Naive thymus-derived CD4-positive, alpha-beta T cell (primary cell): ENCODE data around the gene CNTN5. TPM values are rescaled to one million over a fixed set of nuclear protein-coding genes. Genes with fewer than 3 reads are reported as not detected.

Experiments used
- ATAC-seq: fragments of 150-1000 bp; cut with Tn5 transposase; 2 replicates; pipeline ENCODE4 v1.10.0; 2021; ENCODE audit warnings: mild to moderate bottlenecking, moderate library complexity
- CTCF ChIA-PET: fragments of 350-600 bp; sonication (Branson Sonifier 250); formaldehyde crosslinking; loops from one replicate; lab custom pipeline; 2021; ENCODE audit warnings: antibody characterized with exemption; lab: Charles Lee
- POLR2A ChIA-PET: fragments of 350-600 bp; sonication (Branson Sonifier 250); formaldehyde crosslinking; loops from one replicate; lab custom pipeline; 2021; ENCODE audit warnings: antibody characterized with exemption, inconsistent platforms; lab: Charles Lee
- DNase-seq, 9 donors: peaks; one replicate each; pipeline versions ENCODE4 v3.0.0 to v3.0.0-alpha.2; 2020 to 2022; ENCODE audit warnings: mixed read lengths in 1 of 9
- H3K27ac ChIP-seq: one replicate; pipeline ENCODE4 v1.7.0; 2013; ENCODE audit warnings: mild to moderate bottlenecking, low read depth, low read length, moderate library complexity
- H3K27me3 ChIP-seq, 2 donors: one replicate each; pipeline ENCODE4 v1.7.0; 2013; ENCODE audit warnings: low read length in 2 of 2, mild to moderate bottlenecking in 2 of 2, moderate library complexity in 2 of 2; ENCODE audit not compliant: control insufficient read depth in 2 of 2, insufficient read depth in 2 of 2
- H3K36me3 ChIP-seq, 3 experiments: 1 replicate in 2 of 3; 2 replicates in 1 of 3; pipeline ENCODE4 v1.7.0; 2013; ENCODE audit warnings: low read length in 3 of 3, mild to moderate bottlenecking in 3 of 3, moderate library complexity in 1 of 3; ENCODE audit not compliant: insufficient read depth in 3 of 3, control insufficient read depth in 2 of 3
- H3K4me1 ChIP-seq, 2 donors: one replicate each; pipeline ENCODE4 v1.7.0; 2013; ENCODE audit warnings: low read length in 2 of 2, mild to moderate bottlenecking in 2 of 2, moderate library complexity in 1 of 2; ENCODE audit not compliant: control insufficient read depth in 2 of 2, insufficient read depth in 2 of 2
- H3K4me3 ChIP-seq: 2 replicates; pipeline ENCODE4 v1.7.0; 2013; ENCODE audit warnings: mild to moderate bottlenecking, low read length
- H3K9me3 ChIP-seq, 3 experiments: 1 replicate in 2 of 3; 2 replicates in 1 of 3; pipeline ENCODE4 v1.7.0; 2013; ENCODE audit warnings: low read length in 3 of 3; ENCODE audit not compliant: control insufficient read depth in 2 of 3
- H3K27ac Mint-ChIP-seq, 9 donors: one replicate each; pipeline ENCODE4 v1.8.0; 2020 to 2022; ENCODE audit warnings: mixed read lengths in 9 of 9, mild to moderate bottlenecking in 8 of 9, moderate library complexity in 5 of 9, inconsistent platforms in 2 of 9
- H3K27me3 Mint-ChIP-seq, 5 donors: one replicate each; pipeline ENCODE4 v1.8.0; 2021 to 2022; ENCODE audit warnings: mixed read lengths in 5 of 5, mild to moderate bottlenecking in 1 of 5
- H3K36me3 Mint-ChIP-seq, 5 donors: one replicate each; pipeline ENCODE4 v1.8.0; 2020 to 2022; ENCODE audit warnings: mixed read lengths in 5 of 5, mild to moderate bottlenecking in 3 of 5, inconsistent platforms in 1 of 5
- H3K4me1 Mint-ChIP-seq, 7 donors: one replicate each; pipeline ENCODE4 v1.8.0; 2020 to 2022; ENCODE audit warnings: mixed read lengths in 7 of 7, mild to moderate bottlenecking in 3 of 7, inconsistent platforms in 1 of 7
- H3K4me3 Mint-ChIP-seq, 10 donors: one replicate each; pipeline ENCODE4 v1.8.0; 2020 to 2022; ENCODE audit warnings: mild to moderate bottlenecking in 10 of 10, mixed read lengths in 10 of 10, moderate library complexity in 6 of 10, inconsistent platforms in 2 of 10
- H3K9me3 Mint-ChIP-seq, 11 donors: one replicate each; pipeline ENCODE4 v1.8.0; 2020 to 2022; ENCODE audit warnings: mixed read lengths in 11 of 11, mild to moderate bottlenecking in 4 of 11, inconsistent platforms in 1 of 11, moderate library complexity in 1 of 11
- intact Hi-C, 2 donors: fragments of 100-400 bp; cut with micrococcal nuclease; formaldehyde crosslinking; loops; one replicate each; pipeline ENCODE4 v1.15.1; 2023
- polyA plus RNA-seq, 2 donors: library from polyadenylated mRNA; unstranded; fragments of 300-500 nt; fragmentation: Illumina TruSeq; gene quantifications; one replicate each; pipeline ENCODE4 v1.2.3, GENCODE V29; 2021
- total RNA-seq, 6 experiments: library from RNA in 5 of 6; stranded (reverse) in 5 of 6; gene quantifications; 1 replicate in 5 of 6; 2 replicates in 1 of 6; pipeline ENCODE4 v1.2.3 and lab custom pipeline; 2021 to 2026

CNTN5 gene
- total and polyA plus RNA-seq, 7 experiments from 2014 or later: not detected

DNA sequence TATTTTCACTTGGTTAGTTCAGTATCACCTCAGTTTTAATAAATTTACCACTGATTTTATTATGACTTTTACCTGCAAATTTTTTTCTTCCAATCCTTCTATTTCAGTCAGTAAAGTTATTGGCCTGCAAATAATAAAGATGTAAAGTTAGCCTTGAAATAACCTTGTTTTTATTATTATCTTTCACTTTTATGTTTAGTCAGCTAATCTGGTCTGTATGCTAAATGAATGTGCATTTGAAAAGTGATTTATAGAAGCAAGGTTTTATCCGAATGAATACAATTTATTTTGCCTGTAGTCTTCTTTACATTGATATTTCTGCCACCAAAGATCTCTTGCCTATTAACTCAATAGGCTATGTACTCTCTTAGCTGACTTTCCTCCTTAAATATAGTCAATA, 425.7 kb downstream of the CNTN5 start:
- H3K4me3 ChIP-seq: no peak overlapping the region
- H3K9me3 ChIP-seq: no peaks in the 10 kb centered on the region
- ChIA-PET POLR2A (no interaction called here), CTCF (no interaction called here)
- DNase-seq: no peak
- H3K9me3 Mint-ChIP-seq: peaks cover 0 to 17% (median 4%) of the 10 kb centered on the region in 11 donors
- H3K36me3 ChIP-seq: no peaks in the 10 kb centered on the region
- no peak for ATAC-seq
- H3K36me3 Mint-ChIP-seq: no peaks in the 10 kb centered on the region
- H3K4me3 Mint-ChIP-seq: no peak overlapping the region
- no peaks in the 10 kb centered on the region for H3K4me1 ChIP-seq
- H3K27ac ChIP-seq: no peak overlapping the region
- no peaks in the 10 kb centered on the region for H3K27me3 ChIP-seq
- no peaks in the 10 kb centered on the region for H3K4me1 Mint-ChIP-seq
- no peak overlapping the region for H3K27ac Mint-ChIP-seq
- H3K27me3 Mint-ChIP-seq: no peaks in the 10 kb centered on the region
- intact Hi-C loops: no loop called here

- H3K4me1 ChIP-seq: no peaks in the 10 kb centered on the region
- POLR2A ChIA-PET: no interaction called here
- intact Hi-C loops: no loop called here
- H3K36me3 Mint-ChIP-seq: no peaks in the 10 kb centered on the region
- peaks cover 0 to 10% (median 1%) of the 10 kb centered on the region in 11 donors for H3K9me3 Mint-ChIP-seq
- H3K27ac Mint-ChIP-seq: no peak overlapping the region
- no peaks in the 10 kb centered on the region for H3K27me3 Mint-ChIP-seq
- no peaks in the 10 kb centered on the region for H3K9me3 ChIP-seq
- no peak overlapping the region for H3K4me3 ChIP-seq
- ATAC-seq (no peak), DNase-seq (no peak)
- no peaks in the 10 kb centered on the region for H3K4me1 Mint-ChIP-seq
- CTCF ChIA-PET: no interaction called here
- no peak overlapping the region for H3K27ac ChIP-seq
- no peak overlapping the region for H3K4me3 Mint-ChIP-seq
- H3K36me3 ChIP-seq: no peaks in the 10 kb centered on the region
- H3K27me3 ChIP-seq: no peaks in the 10 kb centered on the region
Observed at GRCh38 chr11:99449345-99449744, 428.6 kb downstream of the CNTN5 start.

DNA sequence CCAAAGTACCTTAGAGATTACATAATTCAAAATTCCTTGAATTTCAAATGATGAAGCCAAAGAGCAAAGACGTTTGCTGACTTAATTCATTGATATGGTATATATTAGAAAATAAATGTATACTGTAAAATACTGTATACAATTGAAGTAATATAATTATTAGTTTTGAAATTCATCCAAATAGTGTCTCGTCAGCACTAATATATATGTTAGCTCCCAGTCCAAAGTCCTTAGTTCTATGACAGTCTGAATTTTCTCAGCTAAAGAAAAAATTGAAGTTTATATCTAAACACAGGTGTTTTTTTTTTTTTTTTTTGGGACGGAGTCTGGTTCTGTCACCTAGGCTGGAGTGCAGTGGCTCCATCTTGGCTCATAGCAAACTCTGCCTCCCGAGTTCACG, 431.3 kb downstream of the CNTN5 start:
- peaks cover 0 to 3% (median 0%) of the 10 kb centered on the region in 11 donors for H3K9me3 Mint-ChIP-seq
- Histone ChIP-seq H3K36me3 (no peaks in the 10 kb centered on the region), H3K4me3 (no peak overlapping the region), H3K4me1 (no peaks in the 10 kb centered on the region), H3K9me3 (no peaks in the 10 kb centered on the region), H3K27ac (no peak overlapping the region), H3K27me3 (no peaks in the 10 kb centered on the region)
- ChIA-PET CTCF (no interaction called here), POLR2A (no interaction called here)
- no peak for DNase-seq
- no peaks in the 10 kb centered on the region for H3K4me1 Mint-ChIP-seq
- H3K27me3 Mint-ChIP-seq: no peaks in the 10 kb centered on the region
- H3K36me3 Mint-ChIP-seq: no peaks in the 10 kb centered on the region
- H3K27ac Mint-ChIP-seq: no peak overlapping the region
- ATAC-seq: no peak
- intact Hi-C loops: no loop called here
- H3K4me3 Mint-ChIP-seq: no peak overlapping the region

- Mint-ChIP-seq H3K4me3 (no peak overlapping the region), H3K27ac (no peak overlapping the region), H3K9me3 (peaks cover 0 to 13% (median 4%) of the 10 kb centered on the region in 11 donors), H3K27me3 (no peaks in the 10 kb centered on the region), H3K4me1 (no peaks in the 10 kb centered on the region), H3K36me3 (no peaks in the 10 kb centered on the region)
- intact Hi-C loops: no loop called here
- POLR2A ChIA-PET: no interaction called here
- H3K4me1 ChIP-seq: no peaks in the 10 kb centered on the region
- ATAC-seq: no peak
- H3K4me3 ChIP-seq: no peak overlapping the region
- CTCF ChIA-PET: no interaction called here
- DNase-seq: no peak
- H3K27me3 ChIP-seq: no peaks in the 10 kb centered on the region
- H3K9me3 ChIP-seq: no peaks in the 10 kb centered on the region
- H3K36me3 ChIP-seq: no peaks in the 10 kb centered on the region
- no peak overlapping the region for H3K27ac ChIP-seq
Observed at GRCh38 chr11:99461913-99462312, 441.2 kb downstream of the CNTN5 start.

DNA sequence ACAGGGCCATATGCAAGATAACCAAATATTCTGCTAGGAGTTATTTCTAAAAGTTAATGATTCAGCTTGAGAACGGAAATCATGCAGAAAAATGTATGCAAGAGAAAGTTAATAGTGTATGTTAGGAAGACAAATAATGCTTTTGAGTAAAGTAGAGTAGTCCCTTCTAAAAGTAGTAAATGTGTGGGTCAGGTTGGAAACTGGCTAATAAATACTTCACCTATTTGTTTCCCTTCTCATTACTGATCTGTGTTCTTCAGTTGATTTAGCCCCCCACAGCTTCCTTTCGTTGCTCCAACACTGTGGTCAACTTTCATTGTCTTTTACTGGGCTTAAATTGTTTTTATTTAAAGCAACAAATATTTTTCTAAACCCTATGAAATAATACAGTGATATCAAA, 444.2 kb downstream of the CNTN5 start:
- Mint-ChIP-seq H3K4me1 (no peaks in the 10 kb centered on the region), H3K36me3 (no peaks in the 10 kb centered on the region), H3K4me3 (no peak overlapping the region), H3K9me3 (peaks cover 0 to 6% (median 2%) of the 10 kb centered on the region in 11 donors), H3K27me3 (no peaks in the 10 kb centered on the region), H3K27ac (no peak overlapping the region)
- no peaks in the 10 kb centered on the region for H3K27me3 ChIP-seq
- ATAC-seq (no peak), DNase-seq (no peak)
- ChIA-PET CTCF (no interaction called here), POLR2A (no interaction called here)
- H3K4me3 ChIP-seq: no peak overlapping the region
- no peaks in the 10 kb centered on the region for H3K4me1 ChIP-seq
- no peaks in the 10 kb centered on the region for H3K9me3 ChIP-seq
- H3K36me3 ChIP-seq: no peaks in the 10 kb centered on the region
- intact Hi-C loops: no loop called here
- H3K27ac ChIP-seq: no peak overlapping the region

DNA sequence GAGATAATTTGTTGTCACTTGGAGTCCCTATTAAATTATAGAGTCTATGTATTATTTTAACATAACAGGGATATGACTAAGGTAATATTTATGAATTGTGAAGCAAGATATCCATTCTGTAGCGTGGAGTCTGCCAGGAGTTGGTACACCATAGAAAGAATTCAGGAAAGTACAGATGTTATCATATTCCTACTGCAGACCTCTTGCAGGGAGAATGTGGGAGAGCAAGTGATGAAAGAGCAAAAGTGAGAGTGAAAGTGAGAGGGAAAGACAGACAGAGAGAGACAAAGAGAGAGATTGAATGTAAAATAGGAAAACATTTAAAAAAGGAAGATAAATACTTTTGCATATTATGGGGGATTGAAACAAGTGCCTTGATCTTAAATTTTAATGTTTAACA, 468.8 kb downstream of the CNTN5 start:
- ChIA-PET POLR2A (no interaction called here), CTCF (no interaction called here)
- peaks cover 0 to 6% (median 4%) of the 10 kb centered on the region in 3 experiments for H3K9me3 ChIP-seq
- no peak overlapping the region for H3K27ac ChIP-seq
- Mint-ChIP-seq H3K4me1 (no peaks in the 10 kb centered on the region), H3K4me3 (no peak overlapping the region), H3K27me3 (no peaks in the 10 kb centered on the region), H3K36me3 (no peaks in the 10 kb centered on the region), H3K9me3 (peaks cover 0 to 28% (median 3%) of the 10 kb centered on the region in 11 donors), H3K27ac (no peak overlapping the region)
- H3K4me3 ChIP-seq: no peak overlapping the region
- no peak for DNase-seq
- no peaks in the 10 kb centered on the region for H3K27me3 ChIP-seq
- H3K4me1 ChIP-seq: no peaks in the 10 kb centered on the region
- intact Hi-C loops: no loop called here
- ATAC-seq: no peak
- H3K36me3 ChIP-seq: no peaks in the 10 kb centered on the region

GRCh38 chr11:99494065-99494464, 473.3 kb downstream of the CNTN5 start:
- Mint-ChIP-seq H3K4me1 (no peaks in the 10 kb centered on the region), H3K36me3 (no peaks in the 10 kb centered on the region), H3K27me3 (no peaks in the 10 kb centered on the region), H3K27ac (no peak overlapping the region), H3K4me3 (no peak overlapping the region), H3K9me3 (peaks cover 0 to 14% (median 4%) of the 10 kb centered on the region in 11 donors)
- H3K4me1 ChIP-seq: no peaks in the 10 kb centered on the region
- CTCF ChIA-PET: interaction anchor here (0.6 kb wide), 1 partner anchor 448 kb away, joined by 3 read pairs; no protein-coding TSS in a partner anchor
- DNase-seq (no peak), ATAC-seq (no peak)
- no peaks in the 10 kb centered on the region for H3K36me3 ChIP-seq
- POLR2A ChIA-PET: no interaction called here
- no peak overlapping the region for H3K4me3 ChIP-seq
- no peaks in the 10 kb centered on the region for H3K27me3 ChIP-seq
- intact Hi-C loops: no loop called here
- peaks cover 0 to 6% (median 0%) of the 10 kb centered on the region in 3 experiments for H3K9me3 ChIP-seq
- H3K27ac ChIP-seq: no peak overlapping the region
